GM19467 (cell line): ENCODE measurements around the gene TMEM229A.
A peak's percentile ranks its signal among the peaks of the same experiment; 100 is the strongest.
"Not testable (repeated sequence)": the region's sequence is repeated elsewhere in the genome, so short reads cannot be mapped to it uniquely, and the experiment has no call there.

ENCODE experiments used
- ATAC-seq: cut with Tn5 transposase; IDR thresholded peaks from one replicate; pipeline ENCODE4 v1.9.1; 2021; ENCODE audit warnings: mild to moderate bottlenecking, moderate library complexity; ENCODE audit not compliant: unreplicated experiment

The TMEM229A gene

DNA sequence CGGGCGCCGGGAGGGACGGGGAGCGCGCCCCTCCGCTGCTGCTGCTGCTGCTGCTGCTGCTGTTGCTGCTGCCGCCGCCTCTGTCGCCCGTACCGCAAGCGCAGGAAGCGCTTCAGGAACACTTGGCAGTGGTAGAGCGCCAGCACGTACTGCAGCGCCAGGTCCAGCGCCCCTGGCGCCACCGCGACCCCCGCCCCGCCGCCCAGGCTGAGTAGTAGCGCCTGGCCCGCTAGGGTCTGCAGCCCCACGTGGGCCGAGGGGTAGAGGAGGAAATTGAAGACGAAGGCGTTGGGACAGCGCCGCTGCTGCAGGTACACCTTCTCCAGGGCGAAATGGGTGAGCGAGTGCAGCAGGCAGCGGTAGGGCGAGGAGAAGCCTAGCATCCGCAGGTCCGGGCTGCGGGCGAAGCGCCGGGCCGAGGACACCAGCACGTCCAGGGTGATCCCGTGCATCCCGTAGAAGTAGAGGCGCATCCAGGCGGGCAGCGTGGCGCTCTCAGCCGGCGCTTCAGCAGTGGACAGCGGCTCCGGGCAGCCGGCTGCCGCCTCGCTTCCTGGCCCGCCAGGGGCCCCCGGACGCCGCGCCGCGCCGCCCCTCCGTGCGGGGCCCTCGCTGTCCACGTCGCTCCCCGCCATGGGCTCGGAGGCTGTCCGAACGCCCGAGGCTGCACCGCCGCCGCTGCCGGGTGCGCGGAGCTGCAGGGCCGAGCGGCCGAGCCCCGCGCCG is at the start of gene TMEM229A:
Gene TMEM229A (minus strand): TSS at position 699 of the 726 bp plus-strand sequence. CDS start 64 bp downstream, at position 635.
- peak; percentile 51 for ATAC-seq

DNA sequence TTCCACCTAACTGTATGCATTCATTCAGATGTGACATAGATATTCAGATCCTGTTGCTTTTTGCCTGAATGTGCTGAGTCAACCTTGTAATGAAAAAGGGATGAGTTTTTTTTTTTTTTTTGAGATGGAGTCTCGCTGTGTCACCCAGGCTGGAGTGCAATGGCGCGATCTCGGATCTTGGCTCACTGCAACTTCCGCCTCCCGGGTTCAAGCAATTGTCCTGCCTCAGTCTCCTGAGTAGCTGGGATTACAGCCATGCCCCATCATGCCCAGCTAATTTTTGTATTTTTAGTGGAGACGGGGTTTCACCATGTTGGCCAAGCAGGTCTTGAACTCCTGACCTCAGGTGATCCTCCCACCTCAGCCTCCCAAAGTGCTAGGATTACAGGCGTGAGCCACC is 49.4 kb upstream of the TMEM229A start:
- not testable (repeated sequence) for ATAC-seq

DNA sequence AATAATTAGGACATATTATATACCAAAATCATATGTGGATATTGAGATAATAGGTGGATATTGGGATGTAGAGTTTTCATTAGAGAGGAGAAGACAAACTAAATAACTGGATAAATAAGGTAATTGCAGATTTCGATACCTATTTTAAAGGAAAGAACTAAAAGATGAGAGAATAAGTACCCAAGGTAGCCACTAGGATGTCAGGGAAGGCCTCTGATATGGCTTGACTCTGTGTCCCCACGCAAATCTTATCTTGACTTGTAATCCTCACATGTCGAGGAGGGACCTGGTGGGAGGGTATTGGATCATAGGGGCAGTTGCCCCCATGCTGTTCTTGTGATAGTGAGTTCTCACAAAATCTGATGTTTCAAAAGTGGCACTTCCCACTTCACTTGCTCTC is 44.7 kb upstream of the TMEM229A start:
- ATAC-seq, result no peak

DNA sequence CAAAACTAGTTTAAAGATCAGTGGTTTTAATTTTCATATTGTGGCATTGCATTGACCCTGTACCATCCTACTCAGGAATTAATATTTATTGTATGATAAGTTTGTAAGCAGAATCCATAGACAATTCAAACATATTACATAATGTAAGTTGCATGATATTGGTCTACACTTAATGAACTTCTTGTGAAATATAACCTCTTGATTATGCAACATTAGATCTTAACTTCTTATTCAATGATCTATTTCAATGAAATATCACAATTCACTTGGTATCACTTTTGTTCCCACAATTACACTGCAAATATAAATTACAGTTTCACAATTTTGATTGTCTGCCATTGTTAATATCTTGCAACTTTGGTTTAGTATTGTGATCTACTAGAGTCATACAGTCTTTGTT is 44.0 kb upstream of the TMEM229A start:
- ATAC-seq, result no peak

DNA sequence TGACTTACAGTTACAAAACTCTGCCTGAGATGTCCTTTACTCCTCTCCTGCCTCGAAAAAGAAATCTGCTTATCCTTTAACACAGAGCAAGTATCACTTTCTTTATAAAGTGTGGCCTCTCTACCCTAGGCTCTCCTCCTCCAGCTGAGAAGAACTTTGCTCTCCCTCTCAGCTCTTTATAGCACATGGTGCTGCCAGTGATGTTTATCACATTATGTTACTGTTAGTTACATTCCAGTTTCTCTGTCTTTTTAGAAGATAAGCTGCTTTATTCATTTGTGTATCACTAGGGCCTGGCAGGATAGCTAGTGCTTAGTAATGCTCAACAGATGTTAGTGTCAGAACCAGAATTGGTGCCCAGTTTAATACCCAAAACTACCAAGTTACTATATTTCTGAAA is 41.1 kb upstream of the TMEM229A start:
- ATAC-seq, result no peak

DNA sequence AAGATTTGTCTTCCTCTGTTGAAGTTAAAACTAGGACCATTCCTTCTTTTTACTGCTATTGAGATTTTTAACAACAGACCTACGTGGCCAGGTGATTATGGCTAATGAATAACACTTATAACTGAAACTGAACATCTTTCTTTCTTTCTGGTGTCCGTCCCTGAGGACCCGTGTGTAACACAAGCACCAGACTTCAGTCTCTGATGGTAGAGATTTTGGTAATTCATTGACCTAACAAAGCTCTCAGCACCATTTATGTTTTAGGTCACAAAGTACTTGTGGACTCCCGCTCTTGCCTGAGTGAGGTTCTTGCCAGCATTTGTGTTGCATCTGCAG is 40.4 kb upstream of the TMEM229A start:
- ATAC-seq, result no peak

DNA sequence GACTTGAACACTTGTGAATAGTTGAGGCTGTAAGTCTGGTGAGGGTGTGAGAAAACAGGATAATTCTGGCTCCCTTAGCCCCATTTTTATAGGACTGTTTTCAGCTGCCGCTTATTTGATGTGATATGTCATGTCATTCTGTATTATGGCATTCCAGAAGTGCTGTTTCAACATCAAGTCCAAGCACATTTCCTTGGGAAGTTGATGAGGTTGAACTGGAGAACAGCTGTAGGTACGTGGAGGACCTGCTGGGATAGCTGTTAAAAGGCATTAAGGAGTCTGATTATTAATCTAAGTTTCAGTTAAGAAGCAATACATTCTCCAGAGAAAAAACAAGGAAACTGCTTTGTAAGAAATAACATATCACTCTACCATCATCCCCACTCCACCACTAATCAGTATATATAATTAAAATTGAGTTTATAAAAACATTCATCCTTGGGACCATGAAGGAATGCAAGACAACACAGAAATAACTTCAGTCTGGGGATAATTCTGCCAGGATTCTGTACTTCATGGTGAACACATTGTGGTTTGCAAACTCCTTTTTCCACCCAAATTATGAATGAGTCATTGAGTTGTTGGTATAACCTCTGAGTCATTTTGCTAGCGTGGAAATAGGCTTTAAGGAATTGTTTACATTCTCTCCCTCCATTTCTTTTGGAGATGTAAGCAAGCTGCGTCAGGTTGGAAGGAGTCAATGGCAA is 39.9 kb upstream of the TMEM229A start:
- ATAC-seq, result no peak

DNA sequence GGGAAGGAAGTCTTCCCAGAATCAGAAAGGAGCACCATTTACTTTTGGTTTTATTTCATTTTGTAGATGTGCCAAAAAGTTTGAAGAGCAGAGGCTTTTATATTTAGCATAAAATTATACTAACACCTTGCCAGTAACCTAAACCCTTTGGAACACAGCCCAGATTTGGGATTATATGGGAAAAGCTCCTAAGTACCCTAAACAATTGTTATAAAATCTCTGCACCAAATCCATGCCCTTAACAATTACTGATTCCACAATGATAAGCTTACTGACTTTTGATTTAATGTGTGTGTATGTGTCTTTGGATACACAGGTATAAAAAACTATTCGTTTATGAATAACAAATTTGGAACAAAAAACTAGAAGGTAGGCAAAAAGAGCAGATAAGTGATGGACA is 39.0 kb upstream of the TMEM229A start:
- ATAC-seq, result no peak

DNA sequence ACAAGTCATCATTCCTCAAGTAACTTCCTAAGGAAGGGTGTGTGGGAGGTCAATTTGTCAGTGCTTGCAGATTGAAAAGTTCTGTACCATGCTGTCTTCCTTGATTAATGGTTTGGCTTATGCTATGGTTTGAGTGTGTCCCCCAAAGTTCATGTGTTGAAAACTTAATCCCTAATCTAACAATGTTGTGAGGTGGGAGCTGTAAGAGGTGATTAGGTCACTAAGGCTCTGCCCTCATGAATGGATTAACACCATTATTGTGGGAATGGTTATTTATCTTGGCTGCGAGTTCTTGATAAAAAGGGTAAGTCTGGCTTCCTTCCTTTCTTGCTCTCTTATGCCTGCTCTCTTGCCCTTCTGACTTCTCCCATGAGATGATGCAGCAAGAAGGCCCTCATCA is 29.3 kb upstream of the TMEM229A start:
- ATAC-seq, result no peak

DNA sequence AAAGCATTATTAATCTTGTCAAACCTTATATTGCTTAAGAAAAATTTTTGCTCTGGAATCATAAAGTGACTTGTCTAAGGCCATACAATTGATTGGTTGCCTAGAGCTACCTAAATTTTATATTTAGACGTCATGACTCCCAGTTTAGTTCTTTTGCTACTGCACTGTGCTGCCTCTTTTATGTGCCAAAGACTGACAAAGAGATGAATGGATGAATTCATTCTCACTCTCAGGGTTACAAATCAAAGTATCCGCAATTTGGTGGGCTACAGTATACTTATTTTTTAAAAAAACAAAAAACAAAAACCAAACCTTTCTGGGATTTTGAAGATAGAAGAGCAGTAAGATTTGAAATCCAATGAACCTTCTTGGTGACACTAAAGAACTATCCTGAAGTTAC is 27.7 kb upstream of the TMEM229A start:
- ATAC-seq, result no peak

DNA sequence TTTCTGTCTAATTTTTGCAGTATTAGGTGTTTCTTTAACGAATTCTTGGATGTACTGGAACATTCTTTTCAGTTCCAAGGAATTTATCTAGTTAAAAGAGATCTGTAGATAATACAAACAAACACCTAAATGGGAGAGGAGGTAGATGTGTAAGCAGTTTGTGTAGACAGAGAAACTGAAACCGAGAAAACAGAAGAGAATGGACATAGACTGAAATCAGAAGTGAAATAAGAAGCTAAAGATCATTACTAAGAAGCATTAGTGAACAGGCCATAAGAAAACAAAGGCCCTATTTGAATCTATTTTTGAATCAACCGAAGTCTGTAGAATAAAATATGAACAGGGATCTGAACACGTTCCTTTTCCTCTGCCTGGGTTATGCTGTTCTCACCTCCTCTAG is 26.5 kb upstream of the TMEM229A start:
- peak; percentile 99 for ATAC-seq

DNA sequence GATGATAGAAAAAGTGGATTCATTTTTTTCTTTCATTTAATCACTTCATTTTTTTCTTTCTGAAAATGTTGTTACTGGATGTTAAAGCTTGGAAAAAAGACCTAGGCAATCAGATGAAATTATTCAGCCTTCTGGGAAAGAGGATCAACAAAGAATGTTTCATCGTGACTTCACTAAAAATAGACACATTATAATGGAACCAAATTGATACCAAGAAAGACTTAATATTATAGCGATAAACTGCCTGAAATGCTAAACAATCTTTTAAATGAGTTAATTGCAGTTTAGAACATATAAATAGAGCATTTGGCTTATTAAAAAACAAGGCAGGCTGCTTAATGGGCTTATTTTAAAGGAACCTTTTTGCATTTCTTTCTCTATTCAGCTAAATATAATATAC is 25.6 kb upstream of the TMEM229A start:
- ATAC-seq, result no peak

DNA sequence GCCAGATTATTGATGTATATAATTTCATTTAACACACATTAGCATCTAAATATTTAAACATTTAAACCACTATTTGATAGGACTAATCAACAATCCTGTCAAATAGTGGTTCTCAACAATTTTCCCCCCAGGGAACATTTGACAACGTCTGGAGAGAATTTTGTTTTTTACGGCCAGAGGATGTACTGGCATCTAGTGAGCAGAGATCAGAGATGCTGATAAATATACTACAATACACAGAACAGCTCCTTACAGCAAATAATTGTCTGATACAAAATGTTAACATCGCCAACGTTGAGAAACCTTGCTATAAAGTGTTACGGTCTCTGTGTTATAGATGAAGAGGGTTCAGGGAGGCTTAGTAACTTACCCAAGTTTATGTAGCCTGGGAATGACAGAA is 25.0 kb upstream of the TMEM229A start:
- no peak for ATAC-seq

DNA sequence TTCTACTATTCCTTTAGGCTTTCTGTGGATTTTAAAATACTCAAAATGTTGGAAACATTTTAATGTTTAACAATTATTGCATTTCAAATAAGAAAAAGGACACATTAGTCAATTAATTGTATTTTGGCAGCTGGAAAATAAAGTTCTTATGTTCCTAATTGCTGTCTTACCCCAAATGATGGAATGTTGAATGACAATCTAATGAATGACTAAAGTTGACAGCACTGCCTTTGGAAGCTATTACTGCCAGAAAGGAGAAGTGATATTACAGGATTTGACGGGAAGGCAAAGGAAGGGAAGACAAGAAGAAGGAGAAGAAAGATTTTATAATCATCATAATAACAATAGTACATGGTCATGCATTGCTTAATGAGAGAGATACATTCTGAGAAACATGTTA is 23.4 kb upstream of the TMEM229A start:
- ATAC-seq, result no peak

DNA sequence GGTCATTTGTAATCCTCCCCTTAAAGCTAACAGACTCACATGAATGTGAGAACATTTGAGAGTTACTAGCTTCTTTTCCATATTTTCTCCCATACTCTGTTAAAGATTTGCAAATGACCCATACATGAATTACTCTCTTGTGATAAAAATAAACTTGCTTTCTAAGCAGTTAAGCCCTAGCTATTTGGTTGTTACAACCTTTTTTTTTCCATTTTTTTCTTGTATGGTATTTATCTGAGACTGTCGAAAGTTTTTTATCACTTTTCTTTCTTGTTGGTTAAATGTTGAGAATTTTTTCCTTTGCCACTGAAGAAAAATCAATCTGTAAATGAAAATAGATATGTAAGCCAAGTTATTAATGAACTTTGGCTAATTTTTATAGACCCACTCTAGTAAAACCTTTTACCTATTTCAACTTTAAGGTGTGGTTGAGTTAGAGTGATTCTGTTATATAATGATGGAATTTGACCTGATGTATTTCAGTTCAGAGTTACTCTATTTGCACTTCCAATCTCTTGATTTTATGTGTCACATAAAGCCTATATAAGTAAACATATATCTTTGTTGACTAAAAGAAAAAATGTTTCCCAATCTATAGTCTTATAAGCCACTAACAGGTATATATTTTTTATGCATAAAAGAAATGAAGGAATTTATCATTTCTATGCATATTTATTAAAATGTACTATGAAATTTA is 19.0 kb upstream of the TMEM229A start:
- no peak for ATAC-seq

DNA sequence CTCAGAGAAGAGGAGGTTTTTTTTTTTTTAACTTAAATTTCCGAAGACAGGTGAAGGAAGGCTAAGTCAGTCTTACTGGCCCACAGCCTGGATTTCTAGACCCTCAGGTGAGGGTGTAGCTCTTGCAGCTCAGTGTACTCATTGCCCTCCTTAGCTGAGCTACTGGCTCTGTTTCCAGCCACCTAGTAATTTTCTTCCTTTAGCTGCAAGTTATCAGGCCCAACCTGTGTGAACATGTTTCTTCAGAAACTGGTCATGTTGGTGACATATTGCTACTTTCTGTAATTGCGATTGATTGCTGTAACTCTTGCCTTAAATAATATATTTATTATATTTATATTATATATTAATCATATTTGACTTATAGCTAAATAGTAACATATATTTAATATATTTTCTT is 10.0 kb upstream of the TMEM229A start:
- ATAC-seq, result no peak

DNA sequence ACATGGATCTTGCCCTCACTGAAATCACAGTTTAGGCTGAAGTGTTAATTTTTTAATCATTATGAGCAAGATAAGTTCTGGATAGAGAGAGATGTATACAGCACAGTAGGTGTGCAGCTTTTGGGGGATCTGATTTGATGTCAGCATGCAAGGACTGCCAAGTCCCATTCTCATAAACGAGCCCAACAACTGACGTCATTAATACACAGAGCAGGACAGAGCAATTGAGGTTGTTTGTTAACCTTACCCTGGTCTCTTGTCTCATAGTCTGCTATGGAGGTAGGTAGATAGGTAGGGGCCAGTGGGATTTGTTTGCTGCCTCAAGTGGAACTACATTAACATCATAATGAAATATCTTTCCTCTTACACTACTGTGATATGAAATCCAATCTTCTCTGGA is 8.6 kb upstream of the TMEM229A start:
- no peak for ATAC-seq

DNA sequence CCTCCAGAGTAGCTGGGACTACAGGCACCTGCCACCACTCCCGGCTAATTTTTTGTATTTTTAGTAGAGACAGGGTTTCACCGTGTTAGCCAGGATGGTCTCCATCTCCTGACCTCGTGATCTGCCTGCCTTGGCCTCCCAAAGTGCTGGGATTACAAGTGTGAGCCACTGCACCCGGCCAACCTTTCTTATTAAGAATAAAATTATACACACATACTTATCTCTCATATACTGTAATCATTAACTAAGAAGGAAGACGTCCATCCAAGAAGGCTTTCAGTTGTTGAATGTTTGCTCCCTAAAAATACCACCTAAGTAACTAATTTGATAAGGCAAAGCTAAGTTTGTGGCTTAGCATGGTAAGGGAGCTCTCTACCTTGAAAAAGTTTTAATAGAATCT is 5.0 kb upstream of the TMEM229A start:
- ATAC-seq, result not testable (repeated sequence)

DNA sequence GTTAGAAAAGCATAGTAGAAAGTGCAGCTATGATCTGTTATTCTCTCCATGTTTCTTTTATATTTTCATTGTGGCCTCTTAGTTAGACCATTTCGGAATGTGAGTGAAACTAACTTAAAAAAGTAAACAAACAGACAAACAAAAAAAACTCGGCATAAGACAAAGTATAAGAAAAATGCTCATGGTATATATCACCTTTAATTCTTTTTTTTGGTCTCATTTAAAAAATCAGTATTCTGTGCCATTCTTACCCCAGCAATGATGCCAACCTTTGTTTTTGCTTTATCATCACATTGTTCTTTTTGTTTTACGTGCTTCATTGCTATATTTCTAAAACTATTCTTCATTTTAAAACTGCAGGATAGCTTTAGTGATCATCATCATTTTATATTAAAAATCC is 2.8 kb upstream of the TMEM229A start:
- ATAC-seq, result no peak

DNA sequence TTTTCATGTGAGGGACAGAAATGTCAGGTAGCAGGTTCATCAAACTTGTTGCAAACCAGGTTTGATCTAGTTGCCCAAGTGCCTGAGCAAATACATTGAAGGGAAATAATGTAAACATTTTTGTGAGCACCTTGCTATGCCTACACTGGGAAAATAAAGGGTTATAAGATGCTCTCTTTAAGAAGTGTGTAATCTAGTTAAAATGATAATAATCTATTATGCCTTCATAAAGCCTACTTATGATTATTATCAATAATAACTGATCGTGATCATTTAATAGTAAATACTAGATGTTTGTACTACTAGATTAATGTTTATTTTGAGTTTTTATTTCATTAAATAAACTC is 1.9 kb upstream of the TMEM229A start:
- no peak for ATAC-seq

DNA sequence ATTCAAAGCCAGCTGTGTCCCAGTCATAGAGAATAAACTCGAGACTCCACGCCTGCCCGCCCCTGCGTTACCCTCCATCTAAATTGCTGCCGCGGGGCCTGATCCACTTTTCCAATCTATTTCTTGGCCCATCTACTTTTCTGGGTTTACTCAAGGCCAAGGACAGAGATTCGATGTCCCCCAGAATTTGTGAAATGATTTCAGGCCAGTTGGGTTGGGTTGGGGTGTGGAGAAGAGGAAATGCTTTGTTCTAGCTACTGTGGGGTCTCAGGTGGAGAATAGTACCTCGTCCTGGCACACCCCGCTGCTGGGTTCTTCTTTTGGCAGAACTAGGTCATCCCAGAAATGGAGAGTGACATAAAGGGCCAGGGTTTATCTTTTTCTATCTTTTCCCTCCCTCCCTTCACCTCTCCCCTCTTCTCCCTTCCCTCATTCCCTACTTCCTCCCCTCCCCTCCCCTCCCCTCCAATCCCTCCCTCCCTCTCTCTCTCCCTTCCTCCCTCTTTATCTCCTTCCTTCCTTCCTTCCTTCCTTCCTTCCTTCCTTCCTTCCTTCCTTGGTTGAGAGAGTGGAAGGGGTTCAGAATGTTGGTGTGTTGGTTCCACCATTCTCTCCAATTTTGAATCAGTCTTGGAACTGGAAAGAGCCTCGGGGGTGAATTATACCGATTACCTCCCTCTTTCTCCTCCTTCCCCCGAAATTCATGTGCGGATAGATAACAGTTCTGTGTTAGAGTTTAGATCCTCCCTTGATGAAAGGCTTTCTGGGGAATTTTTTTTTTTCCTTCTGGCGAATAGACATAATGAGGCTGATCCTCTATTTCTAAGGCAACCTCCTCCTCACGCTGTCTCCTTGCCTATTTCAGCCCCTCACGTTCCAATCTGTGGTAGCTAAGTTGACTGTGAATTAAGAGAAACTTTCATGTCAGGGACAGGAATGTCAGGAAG is 1.2 kb upstream of the TMEM229A start:
- ATAC-seq, result no peak
